ENCODE data around the gene POLD3.

Gene POLD3

GRCh38 chr11:74615988-74616387, 23.6 kb downstream of the POLD3 start:
- POLR2A ChIA-PET = interaction anchor here (0.7 kb wide), 1 partner anchor 1852 kb away, joined by 3 read pairs; no protein-coding TSS in a partner anchor
- Histone ChIP-seq H3K27me3 (replicated peaks in 2 of 5; ENCODE audit: control insufficient read depth in 4 of 5, insufficient read depth in 5 of 5, low read length in 4 of 5) (no peaks in the 10 kb centered on the region), H3K4me3 (ENCODE audit: control insufficient read depth in 1 of 7, extremely low read depth in 1 of 7, insufficient read depth in 4 of 7, low read depth in 2 of 7, low read length in 6 of 7) (no peak overlapping the region), H3K27ac (ENCODE audit: insufficient read depth in 1 of 2, low read depth in 1 of 2, low read length in 2 of 2, poor library complexity in 1 of 2, severe bottlenecking in 2 of 2) (no peak overlapping the region), H3K9me3 (ENCODE audit: control extremely low read depth in 1 of 5, control insufficient read depth in 4 of 5, insufficient read depth in 2 of 5, low read depth in 1 of 5, low read length in 4 of 5) (no peaks in the 10 kb centered on the region), H3K4me1 (ENCODE audit: control extremely low read depth in 1 of 4, control insufficient read depth in 4 of 4, insufficient read depth in 4 of 4, low read length in 3 of 4) (peaks cover 0 to 6% (median 0%) of the 10 kb centered on the region in 4 experiments), H3K36me3 (ENCODE audit: control insufficient read depth in 4 of 4, insufficient read depth in 4 of 4, low read length in 3 of 4) (peaks cover 24 to 79% (median 49%) of the 10 kb centered on the region in 4 experiments)
- 100% methylated on average over 3 of the region's 3 CpGs for WGBS (ENCODE audit: insufficient coverage)
- CTCF ChIA-PET = interaction anchor here (1.1 kb wide), 1 partner anchor 11 kb away, joined by 3 read pairs; no protein-coding TSS in a partner anchor
- DNase-seq = no peak

- H3K27ac ChIP-seq (ENCODE audit: insufficient read depth in 1 of 2, low read depth in 1 of 2, low read length in 2 of 2, poor library complexity in 1 of 2, severe bottlenecking in 2 of 2) = no peak overlapping the region
- H3K36me3 ChIP-seq (ENCODE audit: control insufficient read depth in 4 of 4, insufficient read depth in 4 of 4, low read length in 3 of 4) = peaks cover 19 to 57% (median 32%) of the 10 kb centered on the region in 4 experiments
- WGBS (ENCODE audit: insufficient coverage) = 100% methylated on average over 1 of the region's 2 CpGs
- H3K4me3 ChIP-seq (ENCODE audit: control insufficient read depth in 1 of 7, extremely low read depth in 1 of 7, insufficient read depth in 4 of 7, low read depth in 2 of 7, low read length in 6 of 7) = no peak overlapping the region
- ChIA-PET POLR2A (no interaction called here), CTCF (no interaction called here)
- no peaks in the 10 kb centered on the region for H3K4me1 ChIP-seq (ENCODE audit: control extremely low read depth in 1 of 4, control insufficient read depth in 4 of 4, insufficient read depth in 4 of 4, low read length in 3 of 4)
- no peak for DNase-seq
- no peaks in the 10 kb centered on the region for H3K9me3 ChIP-seq (ENCODE audit: control extremely low read depth in 1 of 5, control insufficient read depth in 4 of 5, insufficient read depth in 2 of 5, low read depth in 1 of 5, low read length in 4 of 5)
- H3K27me3 ChIP-seq (replicated peaks in 2 of 5; ENCODE audit: control insufficient read depth in 4 of 5, insufficient read depth in 5 of 5, low read length in 4 of 5) = no peaks in the 10 kb centered on the region
Observed at GRCh38 chr11:74620531-74620930, 28.1 kb downstream of the POLD3 start.

DNA sequence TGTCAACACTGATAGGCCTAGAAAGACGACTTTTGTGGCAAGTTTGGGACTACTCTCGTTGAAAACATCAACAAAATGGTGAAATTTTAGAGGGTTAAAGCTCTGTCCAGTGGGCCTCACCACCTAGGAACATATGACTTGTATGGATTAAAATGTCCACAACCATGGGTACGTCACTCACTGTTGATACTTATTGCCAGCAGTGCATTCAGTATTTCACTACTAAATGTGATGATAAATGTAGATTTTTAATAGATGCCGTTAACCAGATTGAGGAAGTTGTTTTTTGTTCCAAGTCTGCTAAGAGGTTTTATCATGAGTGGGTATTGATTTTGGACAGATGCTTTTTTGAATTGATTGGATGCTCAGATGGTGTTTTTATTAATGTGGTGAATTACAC, 33.7 kb downstream of the POLD3 start:
- CTCF ChIA-PET = interaction anchor here (1.2 kb wide), 1 partner anchor 8 kb away, joined by 3 read pairs; no protein-coding TSS in a partner anchor
- Histone ChIP-seq H3K27ac (ENCODE audit: insufficient read depth in 1 of 2, low read depth in 1 of 2, low read length in 2 of 2, poor library complexity in 1 of 2, severe bottlenecking in 2 of 2) (no peak overlapping the region), H3K27me3 (replicated peaks in 2 of 5; ENCODE audit: control insufficient read depth in 4 of 5, insufficient read depth in 5 of 5, low read length in 4 of 5) (no peaks in the 10 kb centered on the region), H3K4me1 (ENCODE audit: control extremely low read depth in 1 of 4, control insufficient read depth in 4 of 4, insufficient read depth in 4 of 4, low read length in 3 of 4) (no peaks in the 10 kb centered on the region), H3K4me3 (ENCODE audit: control insufficient read depth in 1 of 7, extremely low read depth in 1 of 7, insufficient read depth in 4 of 7, low read depth in 2 of 7, low read length in 6 of 7) (no peak overlapping the region), H3K36me3 (ENCODE audit: control insufficient read depth in 4 of 4, insufficient read depth in 4 of 4, low read length in 3 of 4) (peaks cover 5 to 43% (median 16%) of the 10 kb centered on the region in 4 experiments), H3K9me3 (ENCODE audit: control extremely low read depth in 1 of 5, control insufficient read depth in 4 of 5, insufficient read depth in 2 of 5, low read depth in 1 of 5, low read length in 4 of 5) (no peaks in the 10 kb centered on the region)
- 97% methylated on average over 3 of the region's 4 CpGs for WGBS (ENCODE audit: insufficient coverage)
- POLR2A ChIA-PET = no interaction called here
- DNase-seq = no peak

GRCh38 chr11:74626604-74627003, 34.2 kb downstream of the POLD3 start:
- peaks cover 5 to 43% (median 16%) of the 10 kb centered on the region in 4 experiments for H3K36me3 ChIP-seq (ENCODE audit: control insufficient read depth in 4 of 4, insufficient read depth in 4 of 4, low read length in 3 of 4)
- DNase-seq = no peak
- POLR2A ChIA-PET = no interaction called here
- H3K27ac ChIP-seq (ENCODE audit: insufficient read depth in 1 of 2, low read depth in 1 of 2, low read length in 2 of 2, poor library complexity in 1 of 2, severe bottlenecking in 2 of 2) = no peak overlapping the region
- WGBS (ENCODE audit: insufficient coverage) = 100% methylated on average over 3 of the region's 5 CpGs
- CTCF ChIA-PET = interaction anchor here (0.7 to 1.6 kb wide), 3 partner anchors 8 to 11 kb away, joined by 3 to 4 read pairs (median 3); no protein-coding TSS in a partner anchor
- H3K4me1 ChIP-seq (ENCODE audit: control extremely low read depth in 1 of 4, control insufficient read depth in 4 of 4, insufficient read depth in 4 of 4, low read length in 3 of 4) = no peaks in the 10 kb centered on the region
- H3K4me3 ChIP-seq (ENCODE audit: control insufficient read depth in 1 of 7, extremely low read depth in 1 of 7, insufficient read depth in 4 of 7, low read depth in 2 of 7, low read length in 6 of 7) = no peak overlapping the region
- H3K27me3 ChIP-seq (replicated peaks in 2 of 5; ENCODE audit: control insufficient read depth in 4 of 5, insufficient read depth in 5 of 5, low read length in 4 of 5) = no peaks in the 10 kb centered on the region
- H3K9me3 ChIP-seq (ENCODE audit: control extremely low read depth in 1 of 5, control insufficient read depth in 4 of 5, insufficient read depth in 2 of 5, low read depth in 1 of 5, low read length in 4 of 5) = no peaks in the 10 kb centered on the region

GRCh38 chr11:74627381-74627780, 35.0 kb downstream of the POLD3 start:
- no peak overlapping the region for H3K4me3 ChIP-seq (ENCODE audit: control insufficient read depth in 1 of 7, extremely low read depth in 1 of 7, insufficient read depth in 4 of 7, low read depth in 2 of 7, low read length in 6 of 7)
- WGBS (ENCODE audit: insufficient coverage) = no CpG with 5 or more reads among the region's 3 CpGs
- ChIA-PET CTCF (interaction anchor here (0.7 to 1.6 kb wide), 2 partner anchors 9 to 12 kb away, joined by 3 to 4 read pairs; no protein-coding TSS in a partner anchor), POLR2A (no interaction called here)
- no peaks in the 10 kb centered on the region for H3K9me3 ChIP-seq (ENCODE audit: control extremely low read depth in 1 of 5, control insufficient read depth in 4 of 5, insufficient read depth in 2 of 5, low read depth in 1 of 5, low read length in 4 of 5)
- H3K36me3 ChIP-seq (ENCODE audit: control insufficient read depth in 4 of 4, insufficient read depth in 4 of 4, low read length in 3 of 4) = peaks cover 8 to 44% (median 20%) of the 10 kb centered on the region in 4 experiments
- DNase-seq = no peak
- no peak overlapping the region for H3K27ac ChIP-seq (ENCODE audit: insufficient read depth in 1 of 2, low read depth in 1 of 2, low read length in 2 of 2, poor library complexity in 1 of 2, severe bottlenecking in 2 of 2)
- H3K4me1 ChIP-seq (ENCODE audit: control extremely low read depth in 1 of 4, control insufficient read depth in 4 of 4, insufficient read depth in 4 of 4, low read length in 3 of 4) = no peaks in the 10 kb centered on the region
- no peaks in the 10 kb centered on the region for H3K27me3 ChIP-seq (replicated peaks in 2 of 5; ENCODE audit: control insufficient read depth in 4 of 5, insufficient read depth in 5 of 5, low read length in 4 of 5)

DNA sequence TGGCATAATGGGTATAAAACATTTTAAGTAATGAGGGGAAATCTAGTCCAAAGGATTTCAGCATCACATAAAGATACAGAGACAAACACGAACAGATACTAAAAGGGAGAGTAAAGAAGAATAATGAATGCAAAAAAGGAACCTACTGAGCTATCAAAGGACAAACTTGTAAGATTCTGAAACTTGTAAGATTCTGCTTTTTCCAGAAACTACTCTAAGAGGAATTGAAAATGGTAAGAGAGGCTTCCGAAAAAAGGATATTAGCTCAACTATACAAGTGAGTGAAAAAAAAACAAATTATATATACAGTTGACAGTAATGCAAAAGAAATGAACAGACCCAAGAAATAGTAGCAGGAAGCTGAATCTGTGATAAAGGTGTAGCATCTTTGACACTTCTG, 37.7 kb downstream of the POLD3 start:
- Histone ChIP-seq H3K4me3 (ENCODE audit: control insufficient read depth in 1 of 7, extremely low read depth in 1 of 7, insufficient read depth in 4 of 7, low read depth in 2 of 7, low read length in 6 of 7) (no peak overlapping the region), H3K27ac (ENCODE audit: insufficient read depth in 1 of 2, low read depth in 1 of 2, low read length in 2 of 2, poor library complexity in 1 of 2, severe bottlenecking in 2 of 2) (no peak overlapping the region), H3K4me1 (ENCODE audit: control extremely low read depth in 1 of 4, control insufficient read depth in 4 of 4, insufficient read depth in 4 of 4, low read length in 3 of 4) (no peaks in the 10 kb centered on the region), H3K36me3 (ENCODE audit: control insufficient read depth in 4 of 4, insufficient read depth in 4 of 4, low read length in 3 of 4) (peaks cover 13 to 50% (median 25%) of the 10 kb centered on the region in 4 experiments), H3K9me3 (ENCODE audit: control extremely low read depth in 1 of 5, control insufficient read depth in 4 of 5, insufficient read depth in 2 of 5, low read depth in 1 of 5, low read length in 4 of 5) (no peaks in the 10 kb centered on the region), H3K27me3 (replicated peaks in 2 of 5; ENCODE audit: control insufficient read depth in 4 of 5, insufficient read depth in 5 of 5, low read length in 4 of 5) (no peaks in the 10 kb centered on the region)
- ChIA-PET POLR2A (no interaction called here), CTCF (no interaction called here)
- DNase-seq = no peak
- no CpG with 5 or more reads among the region's 2 CpGs for WGBS (ENCODE audit: insufficient coverage)

- H3K4me1 ChIP-seq (ENCODE audit: control extremely low read depth in 1 of 4, control insufficient read depth in 4 of 4, insufficient read depth in 4 of 4, low read length in 3 of 4) = no peaks in the 10 kb centered on the region
- peaks cover 14 to 61% (median 37%) of the 10 kb centered on the region in 4 experiments for H3K36me3 ChIP-seq (ENCODE audit: control insufficient read depth in 4 of 4, insufficient read depth in 4 of 4, low read length in 3 of 4)
- no peak for DNase-seq
- no peaks in the 10 kb centered on the region for H3K9me3 ChIP-seq (ENCODE audit: control extremely low read depth in 1 of 5, control insufficient read depth in 4 of 5, insufficient read depth in 2 of 5, low read depth in 1 of 5, low read length in 4 of 5)
- POLR2A ChIA-PET = interaction anchor here (0.7 kb wide), 1 partner anchor 177 kb away, joined by 8 read pairs; no protein-coding TSS in a partner anchor
- H3K27me3 ChIP-seq (replicated peaks in 2 of 5; ENCODE audit: control insufficient read depth in 4 of 5, insufficient read depth in 5 of 5, low read length in 4 of 5) = no peaks in the 10 kb centered on the region
- no peak overlapping the region for H3K4me3 ChIP-seq (ENCODE audit: control insufficient read depth in 1 of 7, extremely low read depth in 1 of 7, insufficient read depth in 4 of 7, low read depth in 2 of 7, low read length in 6 of 7)
- CTCF ChIA-PET = interaction anchor here (0.7 to 1.5 kb wide), 4 partner anchors 8 to 100 kb away, joined by 3 read pairs; no protein-coding TSS in a partner anchor
- no peak overlapping the region for H3K27ac ChIP-seq (ENCODE audit: insufficient read depth in 1 of 2, low read depth in 1 of 2, low read length in 2 of 2, poor library complexity in 1 of 2, severe bottlenecking in 2 of 2)
- 100% methylated on average over 3 of the region's 5 CpGs for WGBS (ENCODE audit: insufficient coverage)
Observed at GRCh38 chr11:74633406-74634393, 41.3 kb downstream of the POLD3 start.

All from common myeloid progenitor, CD34-positive (primary cell).